ENCODE measurements around the gene COL12A1.

COL12A1 gene

GRCh38 chr6:75094614-75095200 is 111.1 kb downstream of the COL12A1 start:
- DNase-seq: no peak

GRCh38 chr6:75091467-75092190 is 114.2 kb downstream of the COL12A1 start:
- no peak for DNase-seq

GRCh38 chr6:75090576-75090975 is 115.3 kb downstream of the COL12A1 start:
- no peak for DNase-seq

- DNase-seq: no peak
Observed at GRCh38 chr6:75089921-75090320, 115.9 kb downstream of the COL12A1 start.

GRCh38 chr6:75089151-75089897 is 116.5 kb downstream of the COL12A1 start:
- DNase-seq: no peak

- no peak for DNase-seq
Observed at GRCh38 chr6:75085931-75086635, 119.8 kb downstream of the COL12A1 start.

GRCh38 chr6:75084872-75085381 is 120.9 kb downstream of the COL12A1 start:
- no peak for DNase-seq

- DNase-seq: no peak
Observed at GRCh38 chr6:75084018-75084417, 121.8 kb downstream of the COL12A1 start.

GRCh38 chr6:75081921-75082320 is 123.9 kb downstream of the COL12A1 start:
- DNase-seq: no peak

GRCh38 chr6:75081047-75081446 is 124.8 kb downstream of the COL12A1 start:
- DNase-seq: no peak

- DNase-seq: no peak
Observed at GRCh38 chr6:75079589-75079988, 126.3 kb downstream of the COL12A1 start.

- DNase-seq: no peak
Observed at GRCh38 chr6:75077701-75078100, 128.2 kb downstream of the COL12A1 start.

GRCh38 chr6:75076009-75076408 is 129.8 kb downstream of the COL12A1 start:
- no peak for DNase-seq

GRCh38 chr6:75070244-75070643 is 135.6 kb downstream of the COL12A1 start:
- no peak for DNase-seq

GRCh38 chr6:75065523-75065922 is 140.3 kb downstream of the COL12A1 start:
- no peak for DNase-seq

GRCh38 chr6:75052491-75052890 is 153.4 kb downstream of the COL12A1 start:
- no peak for DNase-seq

GRCh38 chr6:75049308-75049707 is 156.5 kb downstream of the COL12A1 start:
- no peak for DNase-seq

GRCh38 chr6:75044846-75045245 is 161.0 kb downstream of the COL12A1 start:
- no peak for DNase-seq

GRCh38 chr6:75041381-75041780 is 164.5 kb downstream of the COL12A1 start:
- no peak for DNase-seq

Measured in activated CD4-positive, alpha-beta T cell treated with anti-CD3 and anti-CD28 coated beads for 4 hours (primary cell).